GM18519 (cell line): ENCODE results near the gene C16orf74.

Experiments used
- ATAC-seq: cut with Tn5 transposase; IDR thresholded peaks from one replicate; pipeline ENCODE4 v1.9.1; 2021; ENCODE audit warnings: mild to moderate bottlenecking, moderate library complexity; ENCODE audit not compliant: unreplicated experiment, low FRiP score

Gene C16orf74

GRCh38 chr16:85777583-85778310 is 26.9 kb upstream of the C16orf74 start:
- no peak for ATAC-seq

GRCh38 chr16:85774811-85775210 is 23.9 kb upstream of the C16orf74 start:
- no peak for ATAC-seq

DNA sequence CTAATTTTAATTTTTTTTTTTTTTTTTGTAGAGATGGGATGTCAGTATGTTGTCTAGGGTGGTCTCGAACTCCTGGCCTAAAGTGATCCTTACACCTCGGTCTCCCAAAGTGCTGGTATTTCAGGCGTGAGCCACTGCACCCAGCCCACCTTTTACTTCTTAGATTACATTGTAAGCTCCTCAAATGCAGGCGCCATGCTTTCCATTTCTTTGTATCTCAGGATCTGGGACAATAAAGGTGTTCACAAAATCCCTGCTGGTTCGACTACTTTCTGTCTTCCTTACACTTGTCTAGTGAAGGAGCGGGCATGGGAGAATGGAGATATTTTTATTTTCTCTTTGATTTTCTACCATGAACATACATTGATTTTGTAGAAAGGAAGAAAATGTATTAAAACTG is 23.2 kb upstream of the C16orf74 start:
- ATAC-seq, result no peak

- ATAC-seq, result no peak
These were observed 22.1 kb upstream of the C16orf74 start for GRCh38 chr16:85773044-85773443.

- ATAC-seq, result no peak
These were observed 19.8 kb upstream of the C16orf74 start for GRCh38 chr16:85770741-85771140.

GRCh38 chr16:85768199-85768598 is 17.3 kb upstream of the C16orf74 start:
- no peak for ATAC-seq

- ATAC-seq, result no peak
These were observed 16.6 kb upstream of the C16orf74 start for GRCh38 chr16:85767531-85767930.

- no peak for ATAC-seq
These were observed 14.9 kb upstream of the C16orf74 start for GRCh38 chr16:85765767-85766166.

GRCh38 chr16:85765211-85765610 is 14.3 kb upstream of the C16orf74 start:
- no peak for ATAC-seq

DNA sequence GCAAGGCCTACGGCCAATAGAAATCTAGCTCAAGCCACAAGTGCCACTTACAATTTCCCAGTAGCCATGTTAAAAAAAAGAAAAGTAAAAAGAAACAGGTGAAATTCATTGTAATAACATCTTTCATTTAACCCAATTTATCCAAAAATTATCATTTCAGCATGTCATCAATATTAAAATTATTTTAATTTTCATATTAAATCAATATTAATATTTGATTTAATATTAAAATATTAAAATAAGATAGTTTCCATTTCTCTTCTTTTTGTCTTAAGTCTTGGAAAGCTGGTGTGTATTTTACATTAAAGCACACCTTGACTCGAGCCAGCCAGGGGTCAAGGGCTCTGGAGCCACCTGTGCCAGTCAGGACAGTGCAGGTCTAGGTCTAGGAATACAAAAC is 12.7 kb upstream of the C16orf74 start:
- ATAC-seq, result no peak

DNA sequence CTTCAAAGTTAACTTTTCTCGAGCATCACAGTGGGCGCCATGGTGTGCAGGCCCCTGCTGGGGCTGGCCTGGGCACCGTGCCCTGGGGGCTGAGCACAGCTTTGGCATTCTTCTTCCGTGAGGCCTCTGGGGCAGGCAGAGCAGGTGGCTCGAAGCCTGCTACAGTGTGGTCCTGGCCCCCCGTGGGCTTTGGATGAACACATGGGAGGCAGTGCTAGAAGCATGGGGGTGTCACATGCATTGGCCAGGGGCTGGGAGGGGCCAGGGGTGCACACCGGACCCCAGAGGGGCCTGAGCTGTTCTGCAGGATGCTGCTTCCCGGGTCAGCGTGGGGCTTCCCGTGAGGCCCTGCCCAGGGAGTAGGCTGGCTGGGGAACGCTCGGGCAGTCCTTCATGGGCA is 12.1 kb upstream of the C16orf74 start:
- ATAC-seq, result no peak

DNA sequence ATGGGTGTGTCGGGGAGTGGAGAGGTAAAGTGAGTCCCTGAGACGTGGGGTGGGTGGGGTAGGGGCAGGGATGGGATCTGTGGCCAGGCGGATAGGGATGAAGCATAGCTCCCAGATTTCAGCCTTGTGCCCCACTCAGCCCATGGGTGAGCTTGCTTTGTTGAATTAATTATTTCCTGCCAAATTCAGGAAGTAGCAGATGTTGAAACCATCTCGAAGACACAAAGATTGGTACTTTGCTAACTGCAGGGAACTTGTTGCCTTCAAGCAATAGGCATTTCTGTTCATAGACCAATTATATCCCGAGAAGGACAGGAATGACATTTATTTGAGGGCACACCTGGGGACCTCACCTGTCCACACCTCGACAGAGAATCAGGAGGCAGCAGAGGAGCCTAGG is 11.0 kb upstream of the C16orf74 start:
- ATAC-seq, result no peak

DNA sequence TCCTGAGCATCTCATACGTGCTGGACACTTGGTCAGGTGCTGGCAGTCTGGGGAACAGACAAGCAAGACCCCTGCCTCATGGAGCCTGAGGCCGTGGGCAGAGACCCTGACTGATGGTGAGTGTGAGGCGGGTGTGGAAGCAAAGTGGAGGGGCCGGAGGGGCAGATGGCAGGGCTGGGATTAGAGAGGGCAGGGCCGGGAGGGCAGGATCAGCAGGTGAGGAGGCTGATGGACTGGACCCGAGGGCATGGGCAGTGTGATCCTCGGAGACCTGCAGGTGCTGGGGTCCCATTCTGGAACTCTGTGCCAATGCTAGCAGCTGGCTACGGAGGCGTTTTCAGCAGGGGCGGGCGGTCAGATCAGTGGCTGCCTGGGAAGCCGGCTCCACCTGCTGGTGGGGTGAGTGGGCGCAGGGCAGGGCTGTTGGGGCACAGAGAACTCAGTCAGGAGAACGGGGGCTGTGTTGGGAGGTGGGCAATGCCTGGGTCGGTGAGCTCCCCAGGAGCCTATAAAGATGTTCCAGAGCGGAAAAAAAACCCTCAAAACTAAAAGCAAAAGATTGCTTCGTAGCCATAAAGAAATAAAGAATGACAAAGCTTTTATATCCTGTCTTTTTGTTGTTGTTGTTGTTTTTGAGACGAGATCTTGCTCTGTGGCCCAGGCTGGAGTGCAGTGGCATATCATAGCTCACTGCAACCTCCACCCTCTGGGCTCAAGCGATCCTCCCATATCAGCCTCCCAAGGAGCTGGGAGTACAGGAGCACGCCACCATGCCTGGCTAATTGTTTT is 8.9 kb upstream of the C16orf74 start:
- ATAC-seq, result no peak

- ATAC-seq, result no peak
These were observed 8.2 kb upstream of the C16orf74 start for GRCh38 chr16:85759136-85759535.

DNA sequence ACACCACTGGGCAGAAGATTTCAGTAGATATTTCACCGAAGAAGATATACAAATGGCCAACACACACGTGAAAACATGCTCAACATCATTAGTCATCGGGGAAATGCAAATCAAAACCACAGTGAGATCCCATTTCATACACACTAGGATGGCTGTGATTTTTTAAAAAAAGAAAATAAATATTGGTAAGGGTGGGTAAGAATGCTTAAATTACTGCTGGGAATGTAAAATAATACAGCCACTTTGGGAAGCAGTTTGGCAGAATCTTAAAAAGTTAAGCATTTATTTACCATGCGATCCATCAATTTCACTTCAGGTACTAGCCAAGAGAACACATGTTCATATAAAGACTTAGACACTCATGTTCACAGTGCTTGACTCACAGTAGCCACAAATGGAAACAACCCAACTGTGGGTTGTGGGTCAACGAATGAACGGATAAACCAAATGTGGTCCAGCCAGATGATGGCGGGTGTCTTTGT is 6.5 kb upstream of the C16orf74 start:
- ATAC-seq, result no peak

GRCh38 chr16:85755929-85756768 is 5.3 kb upstream of the C16orf74 start:
- no peak for ATAC-seq

GRCh38 chr16:85754413-85754812 is 3.5 kb upstream of the C16orf74 start:
- ATAC-seq, result no peak

DNA sequence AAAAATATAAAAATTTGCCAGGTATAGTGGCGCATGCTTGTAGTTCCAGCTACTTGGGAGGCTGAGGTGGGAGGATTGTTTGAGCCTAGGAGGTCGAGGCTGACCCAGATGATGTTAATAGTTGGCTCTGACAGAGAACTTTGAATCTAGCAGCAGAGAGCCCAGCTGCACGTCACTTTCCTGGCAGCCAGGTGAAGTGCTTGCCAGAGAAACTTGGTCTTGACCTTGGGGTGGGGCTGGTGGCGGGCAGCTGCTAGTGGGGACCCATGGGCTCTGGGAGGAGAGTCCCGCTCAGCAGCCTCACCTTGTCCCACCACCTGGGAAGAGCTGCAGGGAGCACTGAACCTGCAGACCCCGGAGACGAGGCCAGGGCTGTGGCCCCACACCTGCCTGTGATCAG is 3.1 kb upstream of the C16orf74 start:
- ATAC-seq, result no peak

DNA sequence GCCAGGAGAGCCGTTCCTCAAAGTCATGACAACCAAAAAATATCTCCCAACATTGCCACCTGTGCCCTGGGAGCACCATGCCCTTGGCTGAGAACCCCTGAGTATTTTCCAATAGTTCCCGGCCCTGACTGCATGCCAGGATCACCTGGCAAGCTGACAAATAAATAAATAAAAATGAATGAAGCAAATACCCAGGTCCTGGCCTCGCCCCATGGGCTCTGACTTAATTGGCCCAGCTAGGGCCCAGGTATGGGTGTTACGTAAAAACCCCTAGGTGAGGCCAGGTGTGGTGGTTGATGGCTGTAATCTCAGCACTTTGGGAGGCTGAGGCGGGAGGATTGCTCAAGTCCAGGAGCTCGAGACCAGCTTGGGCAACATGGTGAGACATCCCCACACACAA is 2.7 kb upstream of the C16orf74 start:
- no peak for ATAC-seq

GRCh38 chr16:85752511-85753420 is 1.9 kb upstream of the C16orf74 start:
- ATAC-seq, result no peak
